ENCODE data around the gene LMF1. TPM values are rescaled to one million over a fixed set of nuclear protein-coding genes. Genes with fewer than 3 reads are reported as not detected.

The LMF1 gene
- total RNA-seq, 1 donor from 2014 or later = 26.9 TPM

GRCh38 chr16:922051-922450 lies 48.7 kb downstream of the LMF1 start:
- H3K4me3 ChIP-seq = no peak overlapping the region
- peaks cover 0 to 11% of the 10 kb centered on the region in 2 donors for H3K4me1 ChIP-seq
- no peak overlapping the region for H3K27ac ChIP-seq
- H3K9me3 ChIP-seq = no peaks in the 10 kb centered on the region
- DNase-seq (ENCODE audit: low spot score in 2 of 2) = no peak
- no peaks in the 10 kb centered on the region for H3K27me3 ChIP-seq
- TF ChIP-seq, protein P1, sequence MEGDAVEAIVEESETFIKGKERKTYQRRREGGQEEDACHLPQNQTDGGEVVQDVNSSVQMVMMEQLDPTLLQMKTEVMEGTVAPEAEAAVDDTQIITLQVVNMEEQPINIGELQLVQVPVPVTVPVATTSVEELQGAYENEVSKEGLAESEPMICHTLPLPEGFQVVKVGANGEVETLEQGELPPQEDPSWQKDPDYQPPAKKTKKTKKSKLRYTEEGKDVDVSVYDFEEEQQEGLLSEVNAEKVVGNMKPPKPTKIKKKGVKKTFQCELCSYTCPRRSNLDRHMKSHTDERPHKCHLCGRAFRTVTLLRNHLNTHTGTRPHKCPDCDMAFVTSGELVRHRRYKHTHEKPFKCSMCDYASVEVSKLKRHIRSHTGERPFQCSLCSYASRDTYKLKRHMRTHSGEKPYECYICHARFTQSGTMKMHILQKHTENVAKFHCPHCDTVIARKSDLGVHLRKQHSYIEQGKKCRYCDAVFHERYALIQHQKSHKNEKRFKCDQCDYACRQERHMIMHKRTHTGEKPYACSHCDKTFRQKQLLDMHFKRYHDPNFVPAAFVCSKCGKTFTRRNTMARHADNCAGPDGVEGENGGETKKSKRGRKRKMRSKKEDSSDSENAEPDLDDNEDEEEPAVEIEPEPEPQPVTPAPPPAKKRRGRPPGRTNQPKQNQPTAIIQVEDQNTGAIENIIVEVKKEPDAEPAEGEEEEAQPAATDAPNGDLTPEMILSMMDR (IDR thresholded peaks at IDR 0.05) = no peak
- intact Hi-C loops (cut with DNase I) = no loop called here
- peaks cover 0 to 12% of the 10 kb centered on the region in 2 donors for H3K36me3 ChIP-seq

- Histone ChIP-seq H3K36me3 (peaks cover 0 to 12% of the 10 kb centered on the region in 2 donors), H3K4me1 (peaks cover 0 to 11% of the 10 kb centered on the region in 2 donors), H3K27ac (peak overlapping the region; percentile 45 to 78), H3K4me3 (no peak overlapping the region), H3K9me3 (no peaks in the 10 kb centered on the region), H3K27me3 (no peaks in the 10 kb centered on the region)
- TF ChIP-seq, protein P1 (IDR thresholded peaks at IDR 0.05) = no peak
- DNase-seq (ENCODE audit: low spot score in 2 of 2) = no peak
- intact Hi-C loops (cut with DNase I) = no loop called here
These were observed 49.4 kb downstream of the LMF1 start for GRCh38 chr16:921321-921905.

DNA sequence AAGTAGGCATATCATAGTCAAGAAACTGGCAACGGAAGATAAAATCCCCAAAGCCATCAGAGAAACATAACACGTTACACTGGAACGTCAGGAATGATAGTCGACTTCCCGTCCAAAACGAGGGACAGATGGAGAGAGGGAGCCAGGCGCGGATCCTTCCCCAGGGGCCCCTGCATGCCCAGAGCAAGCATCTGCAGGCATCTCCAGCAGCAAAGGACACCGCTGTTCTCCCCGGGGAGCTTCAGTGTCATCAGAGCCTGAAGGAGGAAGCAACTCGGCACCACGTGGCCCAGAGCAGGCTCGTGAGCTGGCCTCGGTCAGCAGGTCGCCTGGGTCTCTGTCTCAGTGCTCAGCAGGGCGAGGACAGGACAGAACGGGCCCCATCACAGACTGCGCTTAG lies 50.1 kb downstream of the LMF1 start:
- no peak overlapping the region for H3K4me3 ChIP-seq
- TF ChIP-seq, protein P1 (IDR thresholded peaks at IDR 0.05) = no peak
- H3K36me3 ChIP-seq = peaks cover 0 to 9% of the 10 kb centered on the region in 2 donors
- peak overlapping the region; percentile 45 to 78 for H3K27ac ChIP-seq
- H3K4me1 ChIP-seq = peaks cover 0 to 11% of the 10 kb centered on the region in 2 donors
- intact Hi-C loops (cut with DNase I) = no loop called here
- H3K9me3 ChIP-seq = no peaks in the 10 kb centered on the region
- no peaks in the 10 kb centered on the region for H3K27me3 ChIP-seq
- no peak for DNase-seq (ENCODE audit: low spot score in 2 of 2)

- Histone ChIP-seq H3K27me3 (no peaks in the 10 kb centered on the region), H3K9me3 (no peaks in the 10 kb centered on the region), H3K4me3 (no peak overlapping the region), H3K4me1 (peaks cover 0 to 11% of the 10 kb centered on the region in 2 donors), H3K27ac (peak overlapping the region; percentile 45 to 78), H3K36me3 (peaks cover 0 to 9% of the 10 kb centered on the region in 2 donors)
- intact Hi-C loops (cut with DNase I) = no loop called here
- TF ChIP-seq, protein P1 (IDR thresholded peaks at IDR 0.05) = no peak
- DNase-seq (ENCODE audit: low spot score in 2 of 2) = no peak
These were observed 50.6 kb downstream of the LMF1 start for GRCh38 chr16:920051-920681.

- no peaks in the 10 kb centered on the region for H3K27me3 ChIP-seq
- H3K36me3 ChIP-seq = peaks cover 0 to 9% of the 10 kb centered on the region in 2 donors
- H3K4me1 ChIP-seq = peaks cover 0 to 11% of the 10 kb centered on the region in 2 donors
- TF ChIP-seq, protein P1 (IDR thresholded peaks at IDR 0.05) = no peak
- intact Hi-C loops (cut with DNase I) = no loop called here
- DNase-seq (ENCODE audit: low spot score in 2 of 2) = no peak
- H3K4me3 ChIP-seq = no peak overlapping the region
- H3K27ac ChIP-seq = peak overlapping the region; percentile 45 to 78
- no peaks in the 10 kb centered on the region for H3K9me3 ChIP-seq
These were observed 51.1 kb downstream of the LMF1 start for GRCh38 chr16:919658-920050.

Measured in ascending aorta (tissue), 2 donors.